Stomach (tissue), 9 donors: ENCODE measurements around the gene HRCT1. TPM values are rescaled to one million over a fixed set of nuclear protein-coding genes. Genes with fewer than 3 reads are reported as not detected.

Source experiments
- DNase-seq, 2 donors: peaks; one replicate each; pipeline versions ENCODE4 v3.0.0 to v3.0.0-alpha.2; 2013 to 2019
- H3K27ac ChIP-seq, 5 donors: fragments of 200-600 bp in 4 of 5; sonication (generic) in 4 of 5; one replicate each; pipeline ENCODE4 v1.5.1; 2013 to 2019; ENCODE audit warnings: mild to moderate bottlenecking in 1 of 5, moderate library complexity in 1 of 5
- H3K27me3 ChIP-seq, 3 donors: fragments of 200-600 bp; sonication (generic); one replicate each; pipeline ENCODE4 v1.5.1; 2017 to 2019; ENCODE audit warnings: mixed run types in 1 of 3
- H3K36me3 ChIP-seq, 4 donors: fragments of 200-600 bp; sonication (generic); 1 replicate in 3 of 4; 2 replicates in 1 of 4; pipeline ENCODE4 v1.5.1; 2016 to 2019
- H3K4me1 ChIP-seq, 4 donors: fragments of 200-600 bp; sonication (generic); one replicate each; pipeline ENCODE4 v1.5.1; 2016 to 2019
- H3K4me3 ChIP-seq, 4 donors: fragments of 200-600 bp; sonication (generic) in 3 of 4; one replicate each; pipeline ENCODE4 v1.5.1; 2016 to 2019; ENCODE audit warnings: mild to moderate bottlenecking in 1 of 4
- H3K9me3 ChIP-seq, 4 donors: fragments of 200-600 bp; sonication (generic); one replicate each; pipeline ENCODE4 v1.5.1; 2016 to 2019
- EP300 ChIP-seq: sonication (generic); formaldehyde crosslinking; IDR thresholded peaks from one replicate; pipeline ENCODE4 v1.6.1; 2017; ENCODE audit warnings: antibody characterized with exemption
- POLR2A ChIP-seq, 4 donors: fragments of 450-650 bp; IDR thresholded peaks; one replicate each; pipeline ENCODE4 v1.6.1; 2016; ENCODE audit warnings: antibody characterized with exemption in 4 of 4, control low read depth in 2 of 4, mild to moderate bottlenecking in 1 of 4, moderate library complexity in 1 of 4
- POLR2AphosphoS5 ChIP-seq, 3 donors: sonication (generic); formaldehyde crosslinking; IDR thresholded peaks; one replicate each; pipeline ENCODE4 v1.6.1; 2016; ENCODE audit warnings: antibody characterized with exemption in 3 of 3
- WGBS, 5 donors: extraction: QIAGEN DNeasy Blood & Tissue Kit in 3 of 5; methylation state at CpG; one replicate each; pipeline versions ENCODE4 v1.1.5 to v1.1.7; 2013 to 2018; 5-methylcytosine and 5-hydroxymethylcytosine counted together
- intact Hi-C: fragments of 100-400 bp; cut with DNase I; formaldehyde crosslinking; loops from one replicate; pipeline ENCODE4 v1.15.1; 2023; ENCODE audit warnings: low total_unique reads
- polyA plus RNA-seq, 3 donors: library from polyadenylated mRNA; stranded (reverse); fragments of 200-250 nt; gene quantifications; one replicate each; pipeline ENCODE4 v1.2.3, GENCODE V29; 2013
- total RNA-seq, 5 donors: library from RNA; depleted of rRNA; stranded (reverse); fragments of >200 nt; gene quantifications; one replicate each; pipeline versions ENCODE4 v1.1.0 to v1.2.3, GENCODE V29; 2014 to 2016
- TF ChIP-seq, protein P1 (sequence below), 7 experiments: fragments of 450-650 bp in 4 of 7; fragments of 200-600 bp in 3 of 7; sonication (generic) in 3 of 7; IDR thresholded peaks; one replicate each; pipeline ENCODE4 v1.5.1; 2016 to 2019; ENCODE audit warnings: antibody characterized with exemption in 7 of 7, control low read depth in 2 of 7, mild to moderate bottlenecking in 1 of 7
- donor health status: healthy with polysubstance abuse.
- donor health status: Bipolar disorder and iron deficiency.
- donor health status: healthy.

Gene HRCT1
- total and polyA plus RNA-seq, 8 donors, result 0.50 to 28.7 (median 5.3) TPM; not detected in 2

DNA sequence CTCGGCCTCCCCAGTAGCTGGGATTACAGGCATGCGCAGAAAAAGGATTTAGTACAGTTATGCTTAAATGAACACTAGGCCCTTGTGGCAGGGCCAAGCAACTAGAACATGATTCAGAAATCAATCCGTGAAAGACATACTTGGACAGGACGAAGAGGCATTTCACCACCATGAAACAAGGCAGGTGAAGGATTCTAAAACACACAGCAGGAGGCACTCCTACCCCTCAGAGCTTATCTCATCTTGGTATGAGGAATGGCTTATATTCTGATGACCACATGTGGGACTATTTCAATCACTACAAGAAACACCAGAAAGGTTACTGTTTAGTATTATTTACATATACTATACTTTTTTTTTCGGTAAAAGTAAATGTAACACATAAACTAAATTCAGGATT, 36.3 kb downstream of the HRCT1 start:
- intact Hi-C loops, result no loop called here
- Histone ChIP-seq H3K9me3 (no peaks in the 10 kb centered on the region), H3K4me1 (peaks cover 0 to 34% (median 12%) of the 10 kb centered on the region in 4 donors), H3K4me3 (no peak overlapping the region), H3K27ac (no peak overlapping the region), H3K36me3 (no peaks in the 10 kb centered on the region), H3K27me3 (no peaks in the 10 kb centered on the region)
- WGBS, 5 donors, result 82 to 96% (median 93%) methylated on average over 5 of the region's 5 CpGs
- DNase-seq, result no peak
- TF ChIP-seq EP300 (no peak), POLR2AphosphoS5 (IDR thresholded peaks at IDR 0.05) (no peak)
- TF ChIP-seq, protein P1, sequence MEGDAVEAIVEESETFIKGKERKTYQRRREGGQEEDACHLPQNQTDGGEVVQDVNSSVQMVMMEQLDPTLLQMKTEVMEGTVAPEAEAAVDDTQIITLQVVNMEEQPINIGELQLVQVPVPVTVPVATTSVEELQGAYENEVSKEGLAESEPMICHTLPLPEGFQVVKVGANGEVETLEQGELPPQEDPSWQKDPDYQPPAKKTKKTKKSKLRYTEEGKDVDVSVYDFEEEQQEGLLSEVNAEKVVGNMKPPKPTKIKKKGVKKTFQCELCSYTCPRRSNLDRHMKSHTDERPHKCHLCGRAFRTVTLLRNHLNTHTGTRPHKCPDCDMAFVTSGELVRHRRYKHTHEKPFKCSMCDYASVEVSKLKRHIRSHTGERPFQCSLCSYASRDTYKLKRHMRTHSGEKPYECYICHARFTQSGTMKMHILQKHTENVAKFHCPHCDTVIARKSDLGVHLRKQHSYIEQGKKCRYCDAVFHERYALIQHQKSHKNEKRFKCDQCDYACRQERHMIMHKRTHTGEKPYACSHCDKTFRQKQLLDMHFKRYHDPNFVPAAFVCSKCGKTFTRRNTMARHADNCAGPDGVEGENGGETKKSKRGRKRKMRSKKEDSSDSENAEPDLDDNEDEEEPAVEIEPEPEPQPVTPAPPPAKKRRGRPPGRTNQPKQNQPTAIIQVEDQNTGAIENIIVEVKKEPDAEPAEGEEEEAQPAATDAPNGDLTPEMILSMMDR (IDR thresholded peaks at IDR 0.05), result no peak

DNA sequence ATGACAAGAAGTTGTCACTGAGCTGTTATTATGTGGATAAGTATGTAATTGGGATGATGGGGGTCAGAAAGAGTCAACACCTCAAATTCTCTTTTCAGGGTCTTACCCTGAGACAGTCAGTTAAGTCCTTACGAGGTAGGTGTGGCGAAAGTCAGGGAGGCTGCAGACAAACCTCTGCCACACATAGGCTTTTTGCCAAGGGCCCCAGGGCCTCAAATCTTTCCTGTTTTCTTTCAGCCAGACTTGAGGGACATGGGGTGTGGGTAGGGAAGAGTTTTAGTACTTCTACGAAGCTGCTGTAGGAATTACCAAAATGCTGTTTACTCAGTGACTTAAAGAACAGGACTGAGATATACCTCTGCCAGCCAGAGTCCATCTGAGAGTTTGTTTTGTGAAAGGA, 38.2 kb downstream of the HRCT1 start:
- Histone ChIP-seq H3K27ac (peak overlapping the region in 3 of 5 donors; percentile 17 to 26 (median 21)), H3K4me3 (no peak overlapping the region)
- WGBS, 5 donors, result 52 to 72% (median 54%) methylated on average over 3 of the region's 3 CpGs

DNA sequence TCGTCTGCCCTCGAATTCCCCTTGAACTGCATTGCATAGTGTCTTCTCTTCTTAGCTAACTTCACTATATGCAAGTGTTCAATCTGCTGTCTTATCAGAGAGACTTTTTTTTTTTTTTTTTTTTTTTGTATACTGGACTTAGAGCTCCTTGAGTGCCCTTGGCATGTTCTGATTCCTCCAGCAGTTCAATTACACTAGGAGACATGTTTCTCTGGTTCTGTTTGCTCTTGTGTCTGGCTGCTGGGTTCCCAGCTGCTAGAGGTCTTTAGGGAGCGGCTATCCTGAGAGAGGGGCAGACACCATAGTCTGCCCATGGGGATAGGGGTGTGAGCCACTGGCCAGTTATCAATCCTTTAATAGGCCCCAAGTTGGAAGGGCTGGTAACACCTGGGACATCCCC, 38.8 kb downstream of the HRCT1 start:
- Histone ChIP-seq H3K27ac (peak overlapping the region; percentile 8 to 56 (median 54)), H3K9me3 (no peaks in the 10 kb centered on the region), H3K4me1 (peaks cover 0 to 34% (median 12%) of the 10 kb centered on the region in 4 donors), H3K4me3 (no peak overlapping the region), H3K27me3 (peaks cover 0 to 8% (median 0%) of the 10 kb centered on the region in 3 donors), H3K36me3 (no peaks in the 10 kb centered on the region)
- peak in 1 of 2 donors; percentile 43 for DNase-seq
- TF ChIP-seq EP300 (no peak), POLR2AphosphoS5 (IDR thresholded peaks at IDR 0.05) (no peak), POLR2A (IDR thresholded peaks at IDR 0.05) (no peak)
- TF ChIP-seq, protein P1 (IDR thresholded peaks at IDR 0.05), result no peak
- intact Hi-C loops, result loop anchor here (5.0 kb wide), 1 partner anchor 38 kb away; the partner anchor contains the start of genes HRCT1 and SPAAR
- WGBS, 5 donors, result 27 to 66% (median 62%) methylated on average over 3 of the region's 3 CpGs

More for the DNA sequence above, 38.2 kb downstream of the HRCT1 start:
- intact Hi-C loops, result no loop called here
- no peaks in the 10 kb centered on the region for H3K9me3 ChIP-seq
- H3K36me3 ChIP-seq, result no peaks in the 10 kb centered on the region
- no peak for DNase-seq
- H3K4me1 ChIP-seq, result peaks cover 0 to 34% (median 12%) of the 10 kb centered on the region in 4 donors
- peaks cover 0 to 6% (median 0%) of the 10 kb centered on the region in 3 donors for H3K27me3 ChIP-seq
- TF ChIP-seq POLR2AphosphoS5 (IDR thresholded peaks at IDR 0.05), result no peak
- TF ChIP-seq, protein P1 (IDR thresholded peaks at IDR 0.05), result no peak
- no peak for TF ChIP-seq EP300
- TF ChIP-seq POLR2A (IDR thresholded peaks at IDR 0.05), result no peak

DNA sequence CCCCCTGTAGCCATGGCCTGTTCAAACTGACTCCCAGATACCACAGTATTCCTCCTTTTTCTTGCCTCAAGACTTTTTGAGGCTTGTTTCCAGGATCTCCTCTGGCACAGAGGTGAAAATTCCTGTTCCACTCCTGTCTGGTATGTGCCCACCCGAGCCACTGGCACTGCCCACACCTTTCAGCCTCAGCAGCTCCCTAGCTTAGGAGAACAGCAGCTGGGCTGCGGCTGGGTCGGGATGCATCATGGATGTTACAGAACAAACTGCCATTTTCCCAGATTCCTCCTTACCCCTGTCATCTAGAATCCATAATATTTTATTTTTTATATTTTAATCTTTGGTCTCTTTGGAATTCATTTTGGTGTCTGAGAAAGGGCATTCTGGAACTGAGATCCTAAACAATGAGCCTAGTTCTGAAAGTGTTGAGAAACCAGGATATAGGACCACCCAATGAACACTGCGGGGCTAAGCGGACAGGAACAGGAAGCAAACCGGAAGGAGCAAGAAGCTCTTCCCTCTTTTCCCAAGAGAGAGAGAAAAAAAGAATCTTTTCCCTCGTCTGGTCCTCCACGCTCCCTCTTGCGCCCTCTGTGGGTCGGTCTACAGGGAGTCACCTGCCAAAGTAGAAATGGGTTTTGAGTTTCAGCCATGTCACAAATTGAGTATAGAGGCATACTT, 39.5 kb downstream of the HRCT1 start:
- WGBS, 5 donors, result 24 to 31% (median 27%) methylated on average over 10 of the region's 10 CpGs

More for the DNA sequence above, 39.5 kb downstream of the HRCT1 start:
- H3K4me1 ChIP-seq, result peaks cover 0 to 31% (median 12%) of the 10 kb centered on the region in 4 donors
- no peaks in the 10 kb centered on the region for H3K9me3 ChIP-seq
- DNase-seq, result peak; percentile 83 to 92
- peaks cover 0 to 8% (median 0%) of the 10 kb centered on the region in 3 donors for H3K27me3 ChIP-seq
- H3K27ac ChIP-seq, result peak overlapping the region; percentile 8 to 56 (median 54)
- TF ChIP-seq, protein P1 (IDR thresholded peaks at IDR 0.05), result peak in 5 of 7 experiments; percentile 56 to 78 (median 74)
- TF ChIP-seq POLR2AphosphoS5 (IDR thresholded peaks at IDR 0.05) (peak in 2 of 3 donors; percentile 26 to 39), EP300 (no peak), POLR2A (IDR thresholded peaks at IDR 0.05) (no peak)
- no peaks in the 10 kb centered on the region for H3K36me3 ChIP-seq
- intact Hi-C loops, result loop anchor here (5.0 kb wide), 1 partner anchor 38 kb away; the partner anchor contains the start of genes HRCT1 and SPAAR
- peak overlapping the region in 1 of 4 donors; percentile 18 for H3K4me3 ChIP-seq
